K562 (cell line): ENCODE measurements around the gene CARM1. TPM values are rescaled to one million over a fixed set of nuclear protein-coding genes. Genes with fewer than 3 reads are reported as not detected.
A peak's percentile ranks its signal among the peaks of the same experiment; 100 is the strongest.

ENCODE experiments used
- ATF1 ChIP-seq, 2 experiments: fragments of 450-650 bp in 1 of 2; IDR thresholded peaks; 2 replicates each; pipeline ENCODE4 v1.6.1; 2016; ENCODE audit warnings: missing compliant biosample characterization in 1 of 2, missing genetic modification characterization in 1 of 2
- CREB1 ChIP-seq, 2 experiments: sonication (generic) in 1 of 2; formaldehyde crosslinking in 1 of 2; IDR thresholded peaks; 2 replicates each; pipeline versions ENCODE4 v1.6.1 to v1.8.0; 2012 to 2022; ENCODE audit warnings: inconsistent platforms in 1 of 2, mild to moderate bottlenecking in 1 of 2, missing genetic modification reagents in 1 of 2, moderate library complexity in 1 of 2
- DMBX1 ChIP-seq: fragments of 250-450 bp; sonication (Bioruptor Pico); IDR thresholded peaks from 2 replicates; pipeline ENCODE4 v1.8.0; 2022; ENCODE audit warnings: inconsistent platforms, mild to moderate bottlenecking, moderate library complexity, borderline replicate concordance
- EP400 ChIP-seq: fragments of 450-650 bp; IDR thresholded peaks from 2 replicates; pipeline ENCODE4 v1.6.1; 2017; ENCODE audit warnings: antibody characterized with exemption, mild to moderate bottlenecking, moderate library complexity
- POLR2G ChIP-seq: fragments of 200-400 bp; formaldehyde crosslinking; IDR thresholded peaks from 2 replicates; pipeline ENCODE4 v1.6.1; 2017; ENCODE audit warnings: low read depth, mild to moderate bottlenecking, antibody characterized with exemption, low read length, moderate library complexity
- RBFOX2 ChIP-seq: fragments of 200-400 bp; formaldehyde crosslinking; IDR thresholded peaks from 2 replicates; pipeline ENCODE4 v1.6.1; 2017; ENCODE audit warnings: low read depth, mild to moderate bottlenecking, low read length, moderate library complexity
- ZNF197 ChIP-seq: fragments of 200-800 bp; sonication (Bioruptor generic); IDR thresholded peaks from 2 replicates; pipeline ENCODE4 v1.6.1; 2016; ENCODE audit warnings: low read depth, missing genetic modification characterization, missing compliant biosample characterization
- ZNF436 ChIP-seq: fragments of 250-450, 450-650 bp; sonication (Bioruptor Pico); formaldehyde crosslinking; IDR thresholded peaks from 2 replicates; pipeline ENCODE4 v1.7.0; 2020; ENCODE audit warnings: mild to moderate bottlenecking
- ZNF583 ChIP-seq: fragments of 250-450 bp; sonication (Bioruptor Pico); IDR thresholded peaks from 2 replicates; pipeline ENCODE4 v1.4.0; 2020
- ZNF785 ChIP-seq: fragments of 250-450 bp; sonication (Bioruptor Pico); IDR thresholded peaks from 2 replicates; pipeline ENCODE4 v1.4.0; 2020; ENCODE audit warnings: mild to moderate bottlenecking
- polyA plus RNA-seq, 8 experiments: library from polyadenylated mRNA; depleted of rRNA in 4 of 8; stranded (reverse) in 5 of 8; unstranded in 3 of 8; fragments of >200 nt; fragmentation: Nextera tagmentation in 2 of 8; fragmentation: Illumina TruSeq in 1 of 8; extraction: Ambion mirVana in 2 of 8; extraction: Trizol in 1 of 8; gene quantifications; 2 replicates each; pipeline versions ENCODE4 v1.2.1 to v1.2.3, GENCODE V29; 2011 to 2014; ENCODE audit warnings: inconsistent platforms in 1 of 8, missing spikeins in 1 of 8
- total RNA-seq, 7 experiments: library from RNA; depleted of rRNA in 6 of 7; stranded (reverse); fragments of >200 nt in 6 of 7; fragmentation: Illumina TruSeq in 2 of 7; extraction: Trizol in 2 of 7; gene quantifications; 2 replicates each; pipeline versions ENCODE4 v1.2.1 to v1.2.3, GENCODE V29; 2011 to 2021; ENCODE audit warnings: low replicate concordance in 1 of 7
- TF ChIP-seq, protein P1 (sequence below): IDR thresholded peaks from 2 replicates; pipeline ENCODE4 v1.6.1; 2011; ENCODE audit warnings: borderline replicate concordance, low read depth, mild to moderate bottlenecking, moderate library complexity, low read length; ENCODE audit not compliant: insufficient read depth, poor library complexity, severe bottlenecking
- TF ChIP-seq, protein P2 (sequence below): sonication (generic); formaldehyde crosslinking; IDR thresholded peaks from 2 replicates; pipeline ENCODE4 v1.8.1; 2023; ENCODE audit warnings: mild to moderate bottlenecking, missing genetic modification reagents
- TF ChIP-seq, protein P3 (sequence below): fragments of 450-650 bp; conservative IDR thresholded peaks from 2 replicates; pipeline ENCODE4 v1.6.1; 2016; ENCODE audit warnings: missing genetic modification characterization, low read depth, mild to moderate bottlenecking, control low read depth, missing compliant biosample characterization
- TF ChIP-seq, protein P4 (sequence below), 2 experiments: fragments of 450-650 bp in 1 of 2; sonication (generic) in 1 of 2; formaldehyde crosslinking in 1 of 2; IDR thresholded peaks in 1 of 2; conservative IDR thresholded peaks in 1 of 2; 2 replicates each; pipeline versions ENCODE4 v1.6.1 to v1.8.1; 2016 to 2023; ENCODE audit warnings: mild to moderate bottlenecking in 2 of 2, moderate library complexity in 2 of 2, inconsistent platforms in 1 of 2, missing genetic modification reagents in 1 of 2
- TF ChIP-seq, protein P5 (sequence below): sonication (generic); formaldehyde crosslinking; IDR thresholded peaks from 2 replicates; pipeline ENCODE4 v1.9.0; 2022; ENCODE audit warnings: mild to moderate bottlenecking, missing genetic modification reagents

Gene CARM1
- total and polyA plus RNA-seq, 9 of the 15 experiments (the other 6 are each of a cell fraction or from before 2014, with no cell fraction given): 0.36 to 86.0 (median 29.7) TPM

DNA sequence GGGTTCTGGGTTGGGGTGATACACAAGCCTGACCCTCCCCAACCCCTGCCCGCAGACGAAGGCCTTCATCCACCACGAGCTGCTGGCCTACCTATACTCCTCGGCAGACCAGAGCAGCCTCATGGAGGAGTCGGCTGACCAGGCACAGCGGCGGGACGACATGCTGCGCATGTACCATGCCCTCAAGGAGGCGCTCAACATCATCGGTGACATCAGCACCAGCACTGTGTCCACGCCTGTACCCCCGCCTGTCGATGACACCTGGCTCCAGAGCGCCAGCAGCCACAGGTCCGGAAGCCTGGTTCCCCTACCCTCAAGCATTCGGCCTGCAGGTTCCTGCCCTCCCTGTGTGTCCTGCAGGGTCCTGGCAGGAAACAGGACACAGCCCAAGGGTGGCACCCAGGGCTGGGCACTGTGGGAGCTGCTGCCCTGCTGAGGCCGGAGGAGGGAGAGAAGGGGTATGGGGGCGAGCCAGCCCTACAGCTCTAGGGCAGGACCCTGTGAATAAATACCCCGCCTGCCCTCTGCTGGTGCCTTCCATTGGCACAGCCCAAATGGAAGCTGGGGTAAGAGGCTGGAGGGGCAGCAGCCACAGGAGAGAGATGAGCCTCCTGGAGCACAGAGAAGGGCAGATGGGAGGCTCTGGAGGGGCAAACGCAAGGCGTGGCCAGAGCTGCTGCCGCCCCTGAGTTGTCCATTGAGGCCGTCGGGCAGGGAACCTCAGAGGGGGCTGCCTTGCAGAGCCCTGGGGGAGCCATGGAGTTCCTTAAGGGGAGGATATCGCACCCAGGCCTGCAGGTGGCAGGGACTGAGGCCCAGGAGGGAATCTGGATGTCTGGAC, 42.2 kb upstream of the CARM1 start (continued):
- TF ChIP-seq, protein P1, sequence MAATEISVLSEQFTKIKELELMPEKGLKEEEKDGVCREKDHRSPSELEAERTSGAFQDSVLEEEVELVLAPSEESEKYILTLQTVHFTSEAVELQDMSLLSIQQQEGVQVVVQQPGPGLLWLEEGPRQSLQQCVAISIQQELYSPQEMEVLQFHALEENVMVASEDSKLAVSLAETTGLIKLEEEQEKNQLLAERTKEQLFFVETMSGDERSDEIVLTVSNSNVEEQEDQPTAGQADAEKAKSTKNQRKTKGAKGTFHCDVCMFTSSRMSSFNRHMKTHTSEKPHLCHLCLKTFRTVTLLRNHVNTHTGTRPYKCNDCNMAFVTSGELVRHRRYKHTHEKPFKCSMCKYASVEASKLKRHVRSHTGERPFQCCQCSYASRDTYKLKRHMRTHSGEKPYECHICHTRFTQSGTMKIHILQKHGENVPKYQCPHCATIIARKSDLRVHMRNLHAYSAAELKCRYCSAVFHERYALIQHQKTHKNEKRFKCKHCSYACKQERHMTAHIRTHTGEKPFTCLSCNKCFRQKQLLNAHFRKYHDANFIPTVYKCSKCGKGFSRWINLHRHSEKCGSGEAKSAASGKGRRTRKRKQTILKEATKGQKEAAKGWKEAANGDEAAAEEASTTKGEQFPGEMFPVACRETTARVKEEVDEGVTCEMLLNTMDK: peak; percentile 23
- TF ChIP-seq ZNF197 (CRISPR knock-in tag): no peak
- TF ChIP-seq, protein P2, sequence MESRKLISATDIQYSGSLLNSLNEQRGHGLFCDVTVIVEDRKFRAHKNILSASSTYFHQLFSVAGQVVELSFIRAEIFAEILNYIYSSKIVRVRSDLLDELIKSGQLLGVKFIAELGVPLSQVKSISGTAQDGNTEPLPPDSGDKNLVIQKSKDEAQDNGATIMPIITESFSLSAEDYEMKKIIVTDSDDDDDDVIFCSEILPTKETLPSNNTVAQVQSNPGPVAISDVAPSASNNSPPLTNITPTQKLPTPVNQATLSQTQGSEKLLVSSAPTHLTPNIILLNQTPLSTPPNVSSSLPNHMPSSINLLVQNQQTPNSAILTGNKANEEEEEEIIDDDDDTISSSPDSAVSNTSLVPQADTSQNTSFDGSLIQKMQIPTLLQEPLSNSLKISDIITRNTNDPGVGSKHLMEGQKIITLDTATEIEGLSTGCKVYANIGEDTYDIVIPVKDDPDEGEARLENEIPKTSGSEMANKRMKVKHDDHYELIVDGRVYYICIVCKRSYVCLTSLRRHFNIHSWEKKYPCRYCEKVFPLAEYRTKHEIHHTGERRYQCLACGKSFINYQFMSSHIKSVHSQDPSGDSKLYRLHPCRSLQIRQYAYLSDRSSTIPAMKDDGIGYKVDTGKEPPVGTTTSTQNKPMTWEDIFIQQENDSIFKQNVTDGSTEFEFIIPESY (CRISPR knock-in tag): peak; percentile 100
- TF ChIP-seq, protein P3, sequence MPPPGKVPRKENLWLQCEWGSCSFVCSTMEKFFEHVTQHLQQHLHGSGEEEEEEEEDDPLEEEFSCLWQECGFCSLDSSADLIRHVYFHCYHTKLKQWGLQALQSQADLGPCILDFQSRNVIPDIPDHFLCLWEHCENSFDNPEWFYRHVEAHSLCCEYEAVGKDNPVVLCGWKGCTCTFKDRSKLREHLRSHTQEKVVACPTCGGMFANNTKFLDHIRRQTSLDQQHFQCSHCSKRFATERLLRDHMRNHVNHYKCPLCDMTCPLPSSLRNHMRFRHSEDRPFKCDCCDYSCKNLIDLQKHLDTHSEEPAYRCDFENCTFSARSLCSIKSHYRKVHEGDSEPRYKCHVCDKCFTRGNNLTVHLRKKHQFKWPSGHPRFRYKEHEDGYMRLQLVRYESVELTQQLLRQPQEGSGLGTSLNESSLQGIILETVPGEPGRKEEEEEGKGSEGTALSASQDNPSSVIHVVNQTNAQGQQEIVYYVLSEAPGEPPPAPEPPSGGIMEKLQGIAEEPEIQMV (tag): no peak
- TF ChIP-seq ZNF785 (CRISPR knock-in tag): no peak
- 0 out of 2 replicates have a peak, but pooled peaks have one; percentile 13 for TF ChIP-seq CREB1 (IDR thresholded peaks at IDR 0.05)
- TF ChIP-seq CREB1 (CRISPR knock-in tag; IDR thresholded peaks at IDR 0.05): peak; percentile 47; the same call in 1 of the 2 replicates
- TF ChIP-seq, protein P4, sequence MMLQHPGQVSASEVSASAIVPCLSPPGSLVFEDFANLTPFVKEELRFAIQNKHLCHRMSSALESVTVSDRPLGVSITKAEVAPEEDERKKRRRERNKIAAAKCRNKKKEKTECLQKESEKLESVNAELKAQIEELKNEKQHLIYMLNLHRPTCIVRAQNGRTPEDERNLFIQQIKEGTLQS (IDR thresholded peaks at IDR 0.05): peak; percentile 77
- TF ChIP-seq, protein P4 (CRISPR knock-in tag; conservative IDR thresholded peaks at IDR 0.05): no peak
- TF ChIP-seq ZNF436 (CRISPR knock-in tag): no peak
- TF ChIP-seq ZNF583 (CRISPR knock-in tag): no peak
- TF ChIP-seq POLR2G: peak; percentile 52
- no peak for TF ChIP-seq RBFOX2
- TF ChIP-seq EP400: no peak
- no peak for TF ChIP-seq DMBX1 (CRISPR knock-in tag)
- TF ChIP-seq, protein P5, sequence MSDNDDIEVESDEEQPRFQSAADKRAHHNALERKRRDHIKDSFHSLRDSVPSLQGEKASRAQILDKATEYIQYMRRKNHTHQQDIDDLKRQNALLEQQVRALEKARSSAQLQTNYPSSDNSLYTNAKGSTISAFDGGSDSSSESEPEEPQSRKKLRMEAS (CRISPR knock-in tag): peak; percentile 74
- TF ChIP-seq ATF1 (CRISPR knock-in tag; IDR thresholded peaks at IDR 0.05): no peak
- TF ChIP-seq ATF1 (tag; IDR thresholded peaks at IDR 0.05): peak; percentile 48
